ENCODE data around the gene DTNA.

DTNA gene

DNA sequence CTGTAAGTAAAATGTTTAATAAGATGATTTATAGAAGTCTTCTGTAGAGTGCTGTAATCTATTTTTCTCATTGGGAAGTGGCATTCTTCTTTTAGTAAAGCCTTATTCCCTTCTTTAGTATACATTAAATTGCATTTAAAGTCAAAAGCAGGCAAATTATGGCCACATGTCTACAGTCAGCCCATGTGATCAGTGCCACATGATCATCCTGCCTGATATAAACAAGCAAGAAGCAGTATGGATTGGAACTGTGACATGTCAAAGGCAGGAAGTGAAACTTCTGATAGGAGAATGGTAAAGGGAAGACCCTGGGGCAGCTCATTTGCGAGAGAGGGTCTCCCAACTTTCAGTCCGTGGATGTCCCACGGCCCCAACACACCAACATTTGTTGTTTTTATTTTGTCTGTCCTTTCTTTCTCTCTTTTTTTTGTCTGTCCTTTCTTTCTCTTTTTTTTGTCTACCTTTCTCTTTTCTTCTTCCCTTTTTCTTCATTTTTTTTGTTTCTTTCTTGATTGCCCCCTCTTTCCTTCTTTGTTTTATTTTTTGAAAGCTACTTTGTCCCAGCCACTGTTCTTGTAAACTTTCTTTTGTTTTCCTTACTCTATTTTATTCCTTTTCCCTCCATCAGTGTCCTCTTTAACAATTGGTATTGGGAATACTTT is 154.9 kb downstream of the DTNA start:
- no peak for DNase-seq
- H3K4me3 ChIP-seq (ENCODE audit: low read depth, low read length) = no peak overlapping the region
- H3K27me3 ChIP-seq (replicated peaks) = no peaks in the 10 kb centered on the region
- in situ Hi-C loops (cut with HindIII; ENCODE audit: low pct_ligation_motif_present, low sequenced_read_pairs) = no loop called here
- no peaks in the 10 kb centered on the region for H3K36me3 ChIP-seq (replicated peaks)
- H3K27ac ChIP-seq = no peak overlapping the region
- TF ChIP-seq, protein P1, sequence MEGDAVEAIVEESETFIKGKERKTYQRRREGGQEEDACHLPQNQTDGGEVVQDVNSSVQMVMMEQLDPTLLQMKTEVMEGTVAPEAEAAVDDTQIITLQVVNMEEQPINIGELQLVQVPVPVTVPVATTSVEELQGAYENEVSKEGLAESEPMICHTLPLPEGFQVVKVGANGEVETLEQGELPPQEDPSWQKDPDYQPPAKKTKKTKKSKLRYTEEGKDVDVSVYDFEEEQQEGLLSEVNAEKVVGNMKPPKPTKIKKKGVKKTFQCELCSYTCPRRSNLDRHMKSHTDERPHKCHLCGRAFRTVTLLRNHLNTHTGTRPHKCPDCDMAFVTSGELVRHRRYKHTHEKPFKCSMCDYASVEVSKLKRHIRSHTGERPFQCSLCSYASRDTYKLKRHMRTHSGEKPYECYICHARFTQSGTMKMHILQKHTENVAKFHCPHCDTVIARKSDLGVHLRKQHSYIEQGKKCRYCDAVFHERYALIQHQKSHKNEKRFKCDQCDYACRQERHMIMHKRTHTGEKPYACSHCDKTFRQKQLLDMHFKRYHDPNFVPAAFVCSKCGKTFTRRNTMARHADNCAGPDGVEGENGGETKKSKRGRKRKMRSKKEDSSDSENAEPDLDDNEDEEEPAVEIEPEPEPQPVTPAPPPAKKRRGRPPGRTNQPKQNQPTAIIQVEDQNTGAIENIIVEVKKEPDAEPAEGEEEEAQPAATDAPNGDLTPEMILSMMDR (IDR thresholded peaks at IDR 0.05; ENCODE audit: low read depth, low read length, missing control alignments) = no peak

DNA sequence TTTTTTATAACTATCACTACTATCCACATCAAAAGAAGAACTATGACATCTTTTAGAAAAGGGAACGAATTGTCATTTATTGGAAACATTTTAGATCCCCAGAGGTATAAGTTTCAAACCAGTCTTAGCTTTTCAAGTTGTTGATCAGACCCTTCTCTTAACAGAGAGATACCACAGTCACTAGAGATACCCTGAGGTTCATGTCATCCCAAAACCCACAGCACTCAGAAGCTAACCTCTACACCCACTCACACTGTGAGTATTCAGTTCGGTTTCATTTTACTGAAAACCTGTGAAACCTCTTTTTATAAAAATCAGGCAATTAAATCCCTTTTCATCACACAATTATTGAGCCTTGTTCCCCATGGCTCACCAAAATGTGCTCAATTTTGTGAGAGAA is 156.2 kb downstream of the DTNA start:
- H3K27ac ChIP-seq = no peak overlapping the region
- no peaks in the 10 kb centered on the region for H3K27me3 ChIP-seq (replicated peaks)
- no peak for DNase-seq
- TF ChIP-seq, protein P1 (IDR thresholded peaks at IDR 0.05; ENCODE audit: low read depth, low read length, missing control alignments) = no peak
- in situ Hi-C loops (cut with HindIII; ENCODE audit: low pct_ligation_motif_present, low sequenced_read_pairs) = no loop called here
- no peaks in the 10 kb centered on the region for H3K36me3 ChIP-seq (replicated peaks)
- H3K4me3 ChIP-seq (ENCODE audit: low read depth, low read length) = no peak overlapping the region

DNA sequence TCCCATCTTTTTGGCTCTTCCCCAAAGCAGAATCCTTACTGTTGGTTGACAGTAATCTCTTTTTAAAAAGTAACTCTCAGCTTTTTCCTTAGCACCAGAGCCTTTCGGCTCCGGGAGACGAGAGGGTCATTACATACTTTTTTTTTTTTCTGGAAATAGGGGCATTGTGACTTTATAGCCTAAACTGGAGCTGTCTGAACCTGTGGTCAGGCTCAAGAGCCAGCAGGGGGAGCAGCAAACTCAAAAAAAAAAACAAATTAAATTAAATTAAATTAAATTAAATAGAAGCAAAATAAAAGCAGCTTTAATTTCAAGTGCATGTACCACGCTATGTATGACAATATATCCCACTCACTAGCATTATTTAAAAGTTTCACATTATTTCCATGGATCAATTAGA is 156.6 kb downstream of the DTNA start:
- DNase-seq = no peak
- H3K4me3 ChIP-seq (ENCODE audit: low read depth, low read length) = no peak overlapping the region
- in situ Hi-C loops (cut with HindIII; ENCODE audit: low pct_ligation_motif_present, low sequenced_read_pairs) = no loop called here
- H3K36me3 ChIP-seq (replicated peaks) = no peaks in the 10 kb centered on the region
- H3K27me3 ChIP-seq (replicated peaks) = no peaks in the 10 kb centered on the region
- TF ChIP-seq, protein P1 (IDR thresholded peaks at IDR 0.05; ENCODE audit: low read depth, low read length, missing control alignments) = peak; percentile 74
- no peak overlapping the region for H3K27ac ChIP-seq

DNA sequence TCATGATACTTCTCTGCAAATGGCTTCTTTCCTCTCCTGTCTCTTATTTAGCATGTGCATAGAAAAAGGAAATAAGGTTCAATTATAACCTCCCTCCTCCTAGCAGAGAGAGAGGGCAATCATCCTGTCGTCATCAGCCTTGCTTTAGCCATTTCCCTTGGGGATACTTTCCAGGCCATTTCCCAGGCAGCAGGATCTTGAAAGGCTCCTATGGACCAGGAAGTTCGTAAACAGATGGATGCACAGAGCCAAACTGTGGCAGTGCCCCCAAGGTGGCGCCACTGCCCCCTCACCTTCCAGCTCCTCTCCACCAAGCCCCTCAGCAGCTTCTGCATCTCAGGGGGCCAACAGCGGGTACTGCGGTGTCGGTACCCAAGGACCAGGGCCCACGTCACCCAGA is 157.4 kb downstream of the DTNA start:
- Histone ChIP-seq H3K27me3 (replicated peaks) (no peaks in the 10 kb centered on the region), H3K36me3 (replicated peaks) (no peaks in the 10 kb centered on the region), H3K27ac (no peak overlapping the region), H3K4me3 (ENCODE audit: low read depth, low read length) (no peak overlapping the region)
- in situ Hi-C loops (cut with HindIII; ENCODE audit: low pct_ligation_motif_present, low sequenced_read_pairs) = no loop called here
- TF ChIP-seq, protein P1 (IDR thresholded peaks at IDR 0.05; ENCODE audit: low read depth, low read length, missing control alignments) = peak; percentile 54
- DNase-seq = peak; percentile 3

DNA sequence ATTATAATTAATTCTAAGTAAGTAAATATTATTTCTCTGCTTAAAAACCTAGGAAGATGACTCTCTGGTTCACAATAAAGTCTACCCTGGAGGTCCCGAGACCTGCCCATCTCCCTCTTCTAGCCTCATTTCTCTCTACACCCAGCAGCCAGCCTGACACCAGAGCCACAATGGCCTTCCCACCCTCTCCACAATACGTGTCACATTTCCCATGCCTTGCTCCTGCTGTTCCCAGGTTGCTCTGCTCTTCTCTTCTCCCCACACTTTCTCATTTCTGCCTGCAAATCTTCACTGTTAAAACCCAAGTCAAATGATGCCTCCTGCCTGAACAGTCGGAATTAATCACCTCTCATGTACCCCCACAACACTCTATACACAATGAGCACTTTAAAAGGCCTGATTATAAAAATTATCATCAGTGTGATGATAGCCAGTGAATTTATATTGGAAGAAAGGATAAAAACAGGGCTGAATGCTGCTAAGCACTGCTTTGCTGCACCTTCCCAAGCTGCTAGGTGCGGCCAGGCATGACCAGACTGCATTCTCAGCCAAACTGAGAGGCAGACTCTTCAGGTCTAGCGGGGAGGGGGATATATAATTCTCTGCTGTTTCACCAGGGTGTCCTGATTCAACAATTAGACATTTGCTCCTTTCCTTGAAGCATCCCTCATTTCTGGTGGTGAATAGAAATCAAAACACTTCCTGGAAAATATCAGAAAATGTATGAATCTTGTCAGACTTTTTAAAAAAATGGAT is 160.6 kb downstream of the DTNA start:
- Histone ChIP-seq H3K4me3 (ENCODE audit: low read depth, low read length) (no peak overlapping the region), H3K27ac (no peak overlapping the region), H3K36me3 (replicated peaks) (no peaks in the 10 kb centered on the region), H3K27me3 (replicated peaks) (no peaks in the 10 kb centered on the region)
- DNase-seq = no peak
- in situ Hi-C loops (cut with HindIII; ENCODE audit: low pct_ligation_motif_present, low sequenced_read_pairs) = no loop called here
- TF ChIP-seq, protein P1 (IDR thresholded peaks at IDR 0.05; ENCODE audit: low read depth, low read length, missing control alignments) = no peak
